Stimulated activated CD4-positive, alpha-beta T cell treated with anti-CD3 and anti-CD28 coated beads, Interleukin-1b, Interleukin-23, amount 100 ng/mL, for 1 hour (primary cell): ENCODE measurements around the gene TXLNB.
"Not testable (repeated sequence)": the region's sequence is repeated elsewhere in the genome, so short reads cannot be mapped to it uniquely, and the experiment has no call there.

ENCODE experiments used
- DNase-seq, 2 donors: peaks; one replicate each; pipeline ENCODE4 v3.0.0-alpha.2; 2020; ENCODE audit warnings: low read depth in 2 of 2

TXLNB gene

DNA sequence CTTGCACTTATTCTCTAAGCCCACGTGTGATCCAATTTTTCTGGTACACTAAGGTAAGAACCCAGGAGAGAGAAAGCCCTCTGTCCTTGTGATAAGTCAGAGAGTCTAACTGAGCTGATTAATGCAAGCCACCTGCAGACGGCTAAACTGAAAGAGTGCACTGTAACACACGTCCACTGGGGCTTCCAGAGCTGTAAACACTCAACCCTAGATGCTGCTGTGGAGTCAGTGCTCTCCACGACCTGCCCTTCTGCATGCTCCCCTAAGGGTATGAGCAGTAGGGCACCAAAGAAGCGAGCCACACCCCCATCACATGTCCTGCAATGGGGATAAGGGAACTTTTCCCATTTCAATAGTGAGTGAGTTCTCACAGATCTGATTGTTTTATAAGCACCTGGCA is 55.7 kb downstream of the TXLNB start:
- no peak for DNase-seq

DNA sequence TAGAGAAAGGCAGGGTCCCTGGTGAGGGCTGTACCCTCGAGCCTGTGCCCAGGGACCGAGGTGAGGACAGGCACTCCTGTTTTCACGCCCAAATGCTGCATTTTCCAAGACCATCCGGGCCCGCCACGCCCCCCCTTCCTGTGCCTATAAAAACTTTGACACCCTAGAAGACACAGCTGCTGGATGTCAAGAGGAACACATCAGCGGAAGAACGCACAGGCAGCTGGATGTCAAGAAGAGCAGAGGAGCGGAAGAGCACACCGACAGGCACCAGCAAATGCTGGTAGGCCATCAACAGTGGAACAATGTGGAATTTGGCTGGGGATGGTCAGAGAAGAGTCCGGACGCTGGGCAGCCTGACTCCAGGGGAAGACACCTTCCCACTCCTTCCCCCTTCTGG is 56.1 kb downstream of the TXLNB start:
- DNase-seq: no peak

DNA sequence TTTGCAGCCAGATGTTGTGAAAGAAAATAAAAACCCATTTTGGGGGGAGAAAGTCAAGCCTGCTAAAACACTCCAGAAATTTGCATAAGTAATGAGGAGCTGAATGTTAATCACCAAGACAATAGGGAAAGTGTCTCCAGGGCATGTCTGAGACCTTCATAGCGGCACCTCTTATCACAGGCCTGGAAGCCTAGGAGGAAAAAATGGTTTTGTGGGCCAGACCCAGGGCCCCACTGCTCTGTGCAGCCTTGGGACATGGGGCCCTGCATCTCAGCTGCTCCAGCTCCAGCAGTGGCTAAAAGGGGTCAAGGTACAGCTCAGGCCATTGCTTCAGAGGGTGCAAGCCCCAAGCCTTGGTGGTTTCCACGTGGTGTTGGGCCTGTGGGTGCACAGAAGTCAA is 57.6 kb downstream of the TXLNB start:
- DNase-seq: not testable (repeated sequence)

DNA sequence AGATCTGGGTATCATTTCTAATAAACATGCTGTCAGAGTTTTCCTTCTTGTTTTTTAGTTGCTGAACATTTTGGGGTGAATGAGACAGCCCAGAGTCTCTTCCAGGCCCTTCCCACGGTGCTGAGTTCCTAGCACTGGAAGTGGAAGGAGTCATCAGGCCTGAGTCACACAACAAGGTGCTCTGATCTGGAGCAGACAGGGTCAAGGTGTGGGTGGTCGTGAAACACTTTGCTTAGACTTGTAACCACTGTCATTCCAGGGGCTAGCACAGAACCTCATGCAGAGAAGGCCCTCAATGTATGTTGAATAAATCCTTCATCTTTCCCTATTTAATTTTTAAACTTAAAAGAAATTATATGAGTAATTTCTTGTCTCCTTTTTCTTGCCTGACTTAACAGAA is 60.6 kb downstream of the TXLNB start:
- DNase-seq: no peak

DNA sequence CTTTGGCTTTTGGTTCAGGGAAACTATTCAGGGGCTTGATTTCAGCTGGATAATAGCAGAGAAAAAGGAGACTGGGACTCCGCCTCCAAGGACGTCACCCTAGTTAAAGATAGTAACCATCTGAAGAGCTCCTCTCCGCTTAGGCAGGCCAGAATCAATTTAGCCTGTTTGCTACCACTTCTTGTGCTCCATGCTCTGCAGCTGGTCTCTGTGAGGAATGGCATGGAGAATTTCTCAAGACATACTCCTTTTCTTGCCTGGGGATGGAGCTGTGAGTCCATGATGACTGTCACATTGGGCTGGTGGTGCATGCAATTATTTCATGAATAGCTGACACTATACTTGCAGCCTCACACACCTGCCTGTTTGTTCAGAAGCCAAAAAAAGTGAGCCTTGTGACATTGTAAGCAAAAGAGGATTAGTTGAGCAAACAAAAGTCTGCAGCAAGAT is 61.4 kb downstream of the TXLNB start:
- no peak for DNase-seq

DNA sequence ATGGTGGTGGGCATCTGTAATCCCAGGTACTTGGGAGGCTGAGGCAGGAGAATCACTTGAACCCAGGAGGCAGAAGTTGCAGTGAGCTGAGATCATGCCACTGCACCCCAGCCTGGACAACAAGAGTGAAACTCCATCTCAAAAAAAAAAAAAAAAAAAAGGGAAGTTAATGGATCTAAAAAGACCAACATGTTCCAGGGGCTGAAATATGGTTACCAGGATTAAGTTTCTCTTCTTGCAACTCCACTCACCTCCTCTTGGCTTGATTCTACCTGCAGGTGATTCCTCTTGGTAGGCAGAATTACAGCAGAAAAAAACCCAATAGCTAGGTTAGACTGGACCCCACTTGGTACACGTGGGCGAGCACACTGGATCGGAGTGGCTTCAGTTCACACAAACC is 63.4 kb downstream of the TXLNB start:
- not testable (repeated sequence) for DNase-seq

DNA sequence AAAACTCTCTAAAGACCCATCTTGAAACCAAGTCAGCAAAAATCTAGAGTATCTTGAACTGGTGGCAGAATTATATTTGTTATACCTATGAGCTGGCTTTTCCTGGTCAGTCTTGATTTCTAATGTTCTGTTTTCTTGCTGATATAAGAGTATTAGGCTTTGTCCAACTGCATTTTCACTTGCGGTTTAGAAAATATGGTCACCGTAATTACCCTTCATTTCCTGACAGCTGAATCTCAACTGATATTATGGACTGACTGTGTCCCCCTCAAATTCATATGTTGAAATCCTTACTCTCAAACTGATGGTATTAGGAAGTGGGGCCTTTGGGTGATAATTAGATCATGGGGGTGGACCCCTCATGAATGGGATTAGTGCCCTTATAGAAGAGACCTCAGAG is 72.1 kb downstream of the TXLNB start:
- DNase-seq: no peak

DNA sequence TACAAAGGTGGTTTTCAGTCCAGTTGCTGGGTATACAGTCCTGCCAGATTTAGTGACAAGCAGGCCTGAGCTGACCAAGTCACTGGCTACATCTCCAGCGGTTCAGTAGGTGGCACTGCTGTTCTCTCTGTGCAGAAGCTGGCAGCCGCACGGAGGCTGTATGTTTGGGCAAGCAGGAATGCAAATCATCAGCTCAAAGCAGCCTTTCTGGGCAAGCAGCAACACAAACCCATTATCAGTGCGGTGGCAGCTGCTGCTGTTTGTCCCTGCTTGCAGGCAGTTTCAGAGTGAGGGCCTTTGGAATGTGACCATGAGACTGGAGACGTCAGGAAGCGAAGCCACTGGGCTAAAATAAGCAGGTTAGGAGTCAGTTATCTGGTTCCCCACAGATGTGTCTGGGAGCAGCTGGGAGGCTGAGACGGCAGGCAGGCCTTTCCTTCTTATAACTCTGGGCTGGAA is 72.5 kb downstream of the TXLNB start:
- peak; percentile 27 to 52 for DNase-seq

DNA sequence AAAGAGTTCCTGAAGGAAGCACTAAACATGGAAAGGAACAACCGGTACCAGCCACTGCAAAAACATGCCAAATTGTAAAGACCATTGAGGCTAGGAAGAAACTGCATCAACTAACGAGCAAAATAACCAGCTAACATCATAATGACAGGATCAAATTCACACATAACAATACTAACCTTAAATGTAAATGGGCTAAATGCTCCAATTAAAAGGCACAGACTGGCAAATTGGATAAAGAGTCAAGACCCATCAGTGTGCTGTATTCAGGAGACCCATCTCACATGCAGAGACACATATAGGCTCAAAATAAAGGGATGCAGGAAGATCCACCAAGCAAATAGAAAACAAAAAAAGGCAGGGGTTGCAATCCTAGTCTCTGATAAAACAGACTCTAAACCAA is 79.3 kb downstream of the TXLNB start:
- DNase-seq: not testable (repeated sequence)

DNA sequence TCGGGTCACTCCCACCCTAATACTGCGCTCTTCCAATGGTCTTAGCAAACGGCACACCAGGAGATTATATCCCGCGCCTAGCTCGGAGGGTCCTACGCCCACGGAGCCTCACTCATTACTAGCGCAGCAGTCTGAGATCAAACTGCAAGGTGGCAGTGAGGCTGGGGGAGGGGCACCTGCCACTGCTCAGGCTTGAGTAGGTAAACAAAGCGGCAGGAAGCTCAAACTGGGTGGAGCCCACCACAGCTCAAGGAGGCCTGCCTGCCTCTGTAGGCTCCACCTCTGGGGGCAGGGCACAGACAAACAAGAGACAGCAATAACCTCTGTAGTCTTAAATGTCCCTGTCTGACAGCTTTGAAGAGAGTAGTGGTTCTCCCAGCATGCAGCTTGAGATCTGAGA is 81.0 kb downstream of the TXLNB start:
- not testable (repeated sequence) for DNase-seq

DNA sequence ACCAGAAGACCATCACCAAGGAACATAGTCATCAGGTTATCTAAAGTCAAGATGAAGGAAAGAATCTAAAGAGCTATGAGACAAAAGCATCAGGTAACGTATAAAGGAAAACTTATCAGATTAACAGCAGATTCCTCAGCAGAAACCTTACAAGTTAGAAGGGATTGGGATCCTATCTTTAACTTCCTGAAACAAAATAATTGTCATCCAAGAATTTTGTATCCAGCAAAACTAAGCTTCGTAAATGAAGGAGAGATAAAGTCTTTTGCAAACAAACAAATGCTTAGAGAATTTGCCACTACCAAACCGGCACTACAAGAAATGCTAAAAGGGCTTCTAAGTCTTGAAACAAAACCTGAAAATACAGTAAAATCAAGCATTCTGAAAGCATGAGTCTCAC is 86.0 kb downstream of the TXLNB start:
- no peak for DNase-seq

DNA sequence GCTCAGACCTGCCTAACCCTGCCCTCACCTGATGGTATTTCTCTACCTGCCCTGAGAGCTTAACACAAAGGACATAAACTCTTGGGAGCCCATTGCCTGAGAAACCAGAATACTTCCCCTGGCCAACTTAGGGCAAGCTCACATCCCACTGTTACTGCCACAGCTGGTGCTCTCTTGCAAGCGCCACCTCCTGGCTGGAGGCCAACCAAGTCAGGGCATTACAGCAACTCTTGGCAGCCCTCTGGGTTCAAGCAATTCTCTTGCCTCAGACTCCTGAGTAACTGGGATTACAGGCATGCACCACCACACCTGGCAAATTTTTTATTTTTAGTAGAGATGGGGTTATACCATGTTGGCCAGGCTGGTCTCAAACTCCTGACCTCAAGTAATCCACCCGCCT is 86.8 kb downstream of the TXLNB start:
- DNase-seq: no peak

DNA sequence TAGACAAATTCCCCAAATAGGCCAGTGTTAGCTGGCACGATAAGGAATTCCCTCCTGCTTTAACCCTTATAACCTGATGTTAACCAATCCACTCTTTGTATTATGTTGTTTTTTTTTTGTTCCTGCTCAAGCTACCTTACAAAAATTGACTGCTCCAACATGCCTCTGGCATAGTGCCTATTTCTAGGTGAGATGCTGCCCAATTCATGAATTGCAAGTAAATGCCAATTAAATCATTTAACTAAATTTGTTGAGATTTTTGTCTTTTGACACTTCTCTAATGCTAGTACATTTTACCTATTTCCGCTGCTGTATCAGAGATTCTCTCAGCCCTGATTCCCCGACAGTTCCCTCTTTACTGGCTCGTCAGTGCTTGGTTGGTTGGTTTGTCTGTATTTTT is 90.4 kb downstream of the TXLNB start:
- DNase-seq: no peak

DNA sequence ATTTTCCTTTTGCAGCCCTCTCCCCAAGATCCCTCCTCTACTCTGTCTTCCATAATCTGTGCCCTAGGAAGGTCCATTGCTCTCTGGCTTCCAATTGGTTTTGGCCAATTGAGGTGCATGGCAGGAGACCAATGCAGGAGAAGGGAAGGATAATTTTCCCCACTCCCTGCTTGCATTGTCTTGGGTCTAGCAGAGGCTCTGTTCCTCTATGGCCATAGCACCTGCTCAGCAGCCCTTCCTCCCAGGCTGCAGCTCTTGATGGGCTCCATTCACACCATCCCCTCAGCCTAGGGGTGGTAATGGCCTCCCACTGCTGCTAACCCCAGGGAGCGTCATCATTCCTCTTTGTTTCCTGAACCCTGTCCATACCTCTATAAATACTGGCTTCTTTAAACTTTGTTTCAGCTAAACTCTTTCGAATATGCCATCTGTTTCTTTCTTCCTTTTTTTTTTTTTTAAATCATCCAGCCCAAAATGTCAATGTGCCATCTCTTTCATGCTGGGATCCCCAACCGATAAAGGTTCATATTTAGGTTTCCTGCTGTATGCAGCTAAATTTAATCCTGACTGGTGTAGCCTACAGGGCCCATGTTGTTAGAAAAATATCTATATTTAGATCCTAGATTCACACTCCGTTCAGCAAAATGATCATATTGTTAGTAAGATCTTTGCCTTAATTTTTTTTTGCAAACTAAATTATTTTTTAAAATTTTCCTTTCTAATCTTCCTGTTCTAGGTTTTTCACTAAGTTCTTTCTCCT is 93.1 kb downstream of the TXLNB start:
- DNase-seq: no peak

DNA sequence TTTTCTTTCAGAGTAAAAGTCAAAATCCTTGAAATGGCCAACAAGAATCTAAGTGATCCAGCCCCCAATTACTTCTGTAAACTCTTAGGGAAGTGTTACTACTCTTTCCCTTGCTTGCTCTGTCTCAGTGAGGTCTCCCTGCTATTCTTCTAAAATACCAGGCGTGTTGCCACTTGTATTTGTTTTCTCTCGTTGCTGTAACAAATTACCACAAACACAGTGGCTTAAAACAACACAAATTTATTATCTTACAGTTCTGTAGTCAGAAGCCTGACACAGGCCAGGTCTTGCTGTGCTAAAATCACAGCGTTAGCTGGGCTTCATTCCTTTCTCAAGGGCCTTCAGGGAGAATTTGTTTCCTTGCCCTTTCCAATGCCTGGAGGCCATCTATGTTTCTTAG is 97.1 kb downstream of the TXLNB start:
- no peak for DNase-seq
